GM19035 (cell line): Measurements from ENCODE around the gene ALG9.

ENCODE experiments used
- ATAC-seq: cut with Tn5 transposase; IDR thresholded peaks from one replicate; pipeline ENCODE4 v1.9.1; 2021; ENCODE audit not compliant: unreplicated experiment

The ALG9 gene

GRCh38 chr11:111770581-111771134, 100.7 kb downstream of the ALG9 start:
- ATAC-seq: no peak

- peak; percentile 14 for ATAC-seq
Measured at GRCh38 chr11:111766834-111767142, 104.6 kb downstream of the ALG9 start.

GRCh38 chr11:111765984-111766833, 105.2 kb downstream of the ALG9 start, which contains the start of gene PPP2R1B:
PPP2R1B (minus strand) TSS chr11:111766389; CDS start chr11:111766361, 28 bp downstream.
- ATAC-seq: peak; percentile 93

GRCh38 chr11:111765320-111765983, 105.9 kb downstream of the ALG9 start:
- ATAC-seq: peak; percentile 54

GRCh38 chr11:111764621-111765020, 106.8 kb downstream of the ALG9 start:
- no peak for ATAC-seq

GRCh38 chr11:111762981-111763643, 108.3 kb downstream of the ALG9 start:
- ATAC-seq: no peak

- ATAC-seq: no peak
Measured at GRCh38 chr11:111762526-111762925, 108.9 kb downstream of the ALG9 start.

- ATAC-seq: no peak
Measured at GRCh38 chr11:111761036-111761435, 110.3 kb downstream of the ALG9 start.

- no peak for ATAC-seq
Measured at GRCh38 chr11:111759778-111760407, 111.5 kb downstream of the ALG9 start.

GRCh38 chr11:111759376-111759775, 112.0 kb downstream of the ALG9 start:
- no peak for ATAC-seq

- ATAC-seq: no peak
Measured at GRCh38 chr11:111756097-111756496, 115.3 kb downstream of the ALG9 start.

GRCh38 chr11:111749646-111750045, 121.7 kb downstream of the ALG9 start:
- no peak for ATAC-seq

- no peak for ATAC-seq
Measured at GRCh38 chr11:111748035-111748804, 123.2 kb downstream of the ALG9 start.

GRCh38 chr11:111745719-111746504, 125.5 kb downstream of the ALG9 start:
- no peak for ATAC-seq

GRCh38 chr11:111743700-111744099, 127.7 kb downstream of the ALG9 start:
- no peak for ATAC-seq

GRCh38 chr11:111741751-111742150, 129.6 kb downstream of the ALG9 start:
- ATAC-seq: no peak

GRCh38 chr11:111739299-111739698, 132.1 kb downstream of the ALG9 start:
- no peak for ATAC-seq

GRCh38 chr11:111737444-111738210, 133.8 kb downstream of the ALG9 start:
- no peak for ATAC-seq
